ENCODE results near the gene AUP1.
"Not testable (repeated sequence)": the region's sequence is repeated elsewhere in the genome, so short reads cannot be mapped to it uniquely, and the experiment has no call there.

AUP1 gene

GRCh38 chr2:74495440-74495839 is 34.1 kb downstream of the AUP1 start:
- no peak for DNase-seq

- DNase-seq, result no peak
Observed at GRCh38 chr2:74493546-74493945, 36.0 kb downstream of the AUP1 start.

DNA sequence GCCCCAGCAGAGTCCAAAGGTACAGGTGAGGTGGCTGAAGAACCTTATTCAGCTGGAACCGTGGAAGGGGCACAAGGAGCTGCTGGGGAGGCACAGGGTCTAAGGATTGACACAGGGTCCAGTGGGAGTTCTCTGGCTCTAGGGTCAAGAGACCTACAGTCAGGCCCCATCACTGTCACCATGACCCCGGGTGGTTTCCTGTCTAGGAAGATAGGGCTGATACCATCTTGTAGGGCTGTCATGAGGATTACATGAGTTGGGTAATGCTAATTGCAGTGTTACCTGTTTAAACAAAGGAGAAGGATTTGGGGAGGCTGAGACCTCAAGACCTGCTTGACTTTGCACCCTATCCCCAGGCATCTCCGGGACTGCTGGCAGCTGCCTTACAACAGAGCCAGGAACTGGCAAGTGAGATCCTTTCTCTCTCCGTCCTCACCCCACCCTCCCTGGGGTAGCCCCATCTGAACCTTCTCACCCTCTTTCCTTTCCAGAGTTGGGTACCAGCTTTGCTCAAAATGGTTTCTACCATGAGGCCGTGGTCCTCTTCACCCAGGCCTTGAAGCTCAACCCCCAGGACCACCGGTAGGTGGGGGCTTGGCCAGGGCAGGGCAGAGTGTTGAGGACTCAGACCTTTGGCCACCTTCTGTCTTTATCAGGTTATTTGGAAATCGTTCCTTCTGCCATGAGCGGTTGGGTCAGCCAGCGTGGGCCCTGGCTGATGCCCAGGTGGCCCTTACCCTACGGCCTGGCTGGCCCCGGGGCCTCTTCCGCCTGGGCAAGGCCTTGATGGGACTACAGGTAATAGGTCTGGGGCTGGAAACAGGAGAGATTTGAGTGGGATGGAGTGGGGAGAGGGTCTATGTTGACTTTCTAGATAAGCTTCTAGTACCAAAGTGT is 37.6 kb downstream of the AUP1 start:
- no peak for DNase-seq

GRCh38 chr2:74489906-74490305 is 39.6 kb downstream of the AUP1 start:
- DNase-seq, result no peak

- DNase-seq, result no peak
Observed at GRCh38 chr2:74488643-74489481, 40.6 kb downstream of the AUP1 start.

- no peak for DNase-seq
Observed at GRCh38 chr2:74486141-74486540, 43.4 kb downstream of the AUP1 start.

- DNase-seq, result not testable (repeated sequence)
Observed at GRCh38 chr2:74483675-74484164, 45.8 kb downstream of the AUP1 start.

DNA sequence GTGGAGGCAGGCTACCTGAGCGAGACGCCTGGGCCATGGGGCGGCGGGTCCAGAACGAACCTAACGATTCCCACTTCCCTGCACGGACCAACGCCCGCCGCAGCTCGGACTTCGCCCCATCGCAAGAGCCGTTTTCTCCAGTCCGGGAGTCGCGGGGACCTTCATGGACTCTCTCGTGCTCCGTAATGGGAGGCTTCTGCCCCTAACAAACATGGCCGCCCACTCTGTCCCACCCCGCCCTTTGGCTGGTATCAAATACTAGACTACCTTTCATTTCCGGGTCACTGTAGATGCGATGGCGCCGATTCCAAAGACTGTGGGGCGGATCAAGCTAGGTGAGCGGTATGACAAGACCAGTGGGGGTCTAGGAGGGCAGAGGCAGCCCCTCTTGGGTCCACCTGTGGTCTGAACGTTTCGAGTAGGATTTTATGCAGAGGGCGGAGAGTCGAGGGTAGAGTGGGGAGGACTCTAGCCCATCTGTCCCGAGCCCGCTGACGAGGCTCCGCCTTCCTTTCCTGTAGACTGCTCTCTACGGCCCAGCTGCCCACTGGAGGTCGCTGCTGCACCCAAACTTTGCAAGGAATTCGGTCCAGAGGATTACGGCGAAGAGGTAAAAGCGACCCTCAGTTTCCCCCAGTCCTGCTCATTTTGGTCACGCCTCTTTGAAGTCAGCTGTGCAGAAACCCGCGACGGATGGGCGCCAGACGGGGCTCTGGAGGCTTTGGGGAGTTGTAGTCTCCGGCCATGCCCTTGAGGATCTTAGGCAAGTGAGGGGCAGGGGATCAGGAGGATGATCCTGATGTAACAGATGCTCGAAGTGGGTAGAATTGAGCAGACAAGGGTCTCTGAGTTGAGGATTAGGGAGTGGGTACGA is 46.5 kb downstream of the AUP1 start, which contains the start of the genes CCDC142 and TTC31:
Gene CCDC142 (minus strand): TSS at position 198 of the 874 bp plus-strand sequence. CDS start 161 bp downstream, at position 37.
Gene TTC31 (plus strand): TSS at position 281 of the 874 bp plus-strand sequence. CDS start 15 bp downstream, at position 296.
- DNase-seq, result peak; percentile 83

- DNase-seq, result no peak
Observed at GRCh38 chr2:74481961-74482800, 47.3 kb downstream of the AUP1 start.

DNA sequence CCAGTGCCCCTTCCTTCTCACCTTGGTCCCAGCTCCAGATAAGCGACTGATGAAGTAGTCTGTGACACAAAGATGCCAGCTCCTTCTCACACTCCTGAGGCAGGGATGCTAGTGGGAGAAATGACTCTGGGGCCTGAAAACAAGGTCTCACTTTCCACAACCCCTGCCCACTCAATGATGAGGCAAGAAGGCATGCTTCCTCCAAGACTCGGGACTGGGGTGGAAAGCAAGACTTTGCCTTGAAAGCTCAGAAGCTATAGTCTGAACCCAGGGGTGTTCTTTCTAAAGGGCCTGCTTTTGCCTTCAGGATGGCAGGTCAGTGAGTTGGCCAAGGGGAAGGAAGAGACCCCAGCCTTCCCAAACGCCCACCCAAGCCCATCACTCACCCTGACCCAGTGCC is 48.1 kb downstream of the AUP1 start:
- no peak for DNase-seq

Data from SIG-M5 (cell line).